Measurements from ENCODE around the gene PLEKHJ1. TPM values are rescaled to one million over a fixed set of nuclear protein-coding genes. Genes with fewer than 3 reads are reported as not detected.

The PLEKHJ1 gene
- total and polyA plus RNA-seq, 9 of the 15 experiments (the other 6 are each of a cell fraction or from before 2014, with no cell fraction given): 1.5 to 188 (median 63.9) TPM

- Histone ChIP-seq H3K9ac (ENCODE audit: insufficient read depth in 1 of 2, low read depth in 2 of 2, low read length in 2 of 2) (peak overlapping the region; percentile 79 to 90), H3K9me1 (ENCODE audit: control insufficient read depth, insufficient read depth, low read length) (peaks cover under 1% of the 10 kb centered on the region), H3K4me1 (replicated peaks in 1 of 2; ENCODE audit: control insufficient read depth in 2 of 2, insufficient read depth in 2 of 2, low read length in 2 of 2) (peaks cover 19 to 70% of the 10 kb centered on the region in 2 experiments), H3K4me2 (ENCODE audit: insufficient read depth, low read length) (peak overlapping the region; percentile 69), H4K20me1 (replicated peaks; ENCODE audit: control insufficient read depth, insufficient read depth, low read length) (peaks cover 41% of the 10 kb centered on the region), H3K27ac (ENCODE audit: extremely low read depth, low read depth, low read length) (peak overlapping the region; percentile 86), H3K9me3 (replicated peaks; ENCODE audit: control insufficient read depth, insufficient read depth, low read depth, low read length) (no peaks in the 10 kb centered on the region), H3K4me3 (peak overlapping the region; percentile 91), H3K27me3 (ENCODE audit: control insufficient read depth in 2 of 2, insufficient read depth in 2 of 2, low read length in 2 of 2) (no peaks in the 10 kb centered on the region), H2AFZ (ENCODE audit: low read depth, low read length) (peak overlapping the region; percentile 82), H3K36me3 (ENCODE audit: control insufficient read depth, insufficient read depth, low read length) (peaks cover 27% of the 10 kb centered on the region; the same call in 2 of the 3 replicates), H3K79me2 (ENCODE audit: control insufficient read depth, insufficient read depth, low read length) (peaks cover 55% of the 10 kb centered on the region)
- POLR2A ChIA-PET: interaction anchor here (4.1 kb wide), 1 partner anchor 20 kb away, joined by 18 read pairs; no protein-coding TSS in a partner anchor
- in situ Hi-C loops (cut with MboI): no loop called here
- intact Hi-C loops (cut with micrococcal nuclease): loop anchor here (10.0 kb wide), 1 partner anchor 104 kb away; the partner anchor contains the start of gene DOT1L
- no peak for DNase-seq (ENCODE audit: extremely low read depth in 1 of 4, low spot score in 3 of 4)
- FAIRE-seq: no peak
- ATAC-seq: no peak
- no TSS peak for BruUV-seq (replicated peaks)
- WGBS (ENCODE audit: insufficient coverage, low coverage, missing lambda C conversion rate): 0% methylated on average over 18 of the region's 19 CpGs
- CTCF ChIA-PET (ENCODE audit: low intra/inter-chr PET ratio): no interaction called here
- TF ChIP-seq MXD1 (CRISPR knock-in tag; IDR thresholded peaks at IDR 0.05; ENCODE audit: borderline replicate concordance, poor library complexity, severe bottlenecking): no peak
- TF ChIP-seq, protein P1, sequence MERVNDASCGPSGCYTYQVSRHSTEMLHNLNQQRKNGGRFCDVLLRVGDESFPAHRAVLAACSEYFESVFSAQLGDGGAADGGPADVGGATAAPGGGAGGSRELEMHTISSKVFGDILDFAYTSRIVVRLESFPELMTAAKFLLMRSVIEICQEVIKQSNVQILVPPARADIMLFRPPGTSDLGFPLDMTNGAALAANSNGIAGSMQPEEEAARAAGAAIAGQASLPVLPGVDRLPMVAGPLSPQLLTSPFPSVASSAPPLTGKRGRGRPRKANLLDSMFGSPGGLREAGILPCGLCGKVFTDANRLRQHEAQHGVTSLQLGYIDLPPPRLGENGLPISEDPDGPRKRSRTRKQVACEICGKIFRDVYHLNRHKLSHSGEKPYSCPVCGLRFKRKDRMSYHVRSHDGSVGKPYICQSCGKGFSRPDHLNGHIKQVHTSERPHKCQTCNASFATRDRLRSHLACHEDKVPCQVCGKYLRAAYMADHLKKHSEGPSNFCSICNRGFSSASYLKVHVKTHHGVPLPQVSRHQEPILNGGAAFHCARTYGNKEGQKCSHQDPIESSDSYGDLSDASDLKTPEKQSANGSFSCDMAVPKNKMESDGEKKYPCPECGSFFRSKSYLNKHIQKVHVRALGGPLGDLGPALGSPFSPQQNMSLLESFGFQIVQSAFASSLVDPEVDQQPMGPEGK (CRISPR knock-in tag; IDR thresholded peaks at IDR 0.05; ENCODE audit: borderline replicate concordance): no peak
- TF ChIP-seq FOXJ3 (CRISPR knock-in tag; IDR thresholded peaks at IDR 0.05): no peak
- TF ChIP-seq ZNF76 (CRISPR knock-in tag; IDR thresholded peaks at IDR 0.05; ENCODE audit: borderline replicate concordance): no peak
- TF ChIP-seq MLX (CRISPR knock-in tag; conservative IDR thresholded peaks at IDR 0.05): no peak
- no peak for TF ChIP-seq JUN (IDR thresholded peaks at IDR 0.05; ENCODE audit: borderline replicate concordance, low read depth, low read length)
- no peak for TF ChIP-seq JUN (CRISPR knock-in tag; IDR thresholded peaks at IDR 0.05; ENCODE audit: borderline replicate concordance)
- TF ChIP-seq ZNF77 (CRISPR knock-in tag; IDR thresholded peaks at IDR 0.05): no peak
- no peak for TF ChIP-seq MTA1 (IDR thresholded peaks at IDR 0.05; ENCODE audit: borderline replicate concordance)
- no peak for TF ChIP-seq HNRNPUL1 (IDR thresholded peaks at IDR 0.05; ENCODE audit: low read length)
- TF ChIP-seq PML (IDR thresholded peaks at IDR 0.05; ENCODE audit: low read length): no peak
- TF ChIP-seq, protein P2, sequence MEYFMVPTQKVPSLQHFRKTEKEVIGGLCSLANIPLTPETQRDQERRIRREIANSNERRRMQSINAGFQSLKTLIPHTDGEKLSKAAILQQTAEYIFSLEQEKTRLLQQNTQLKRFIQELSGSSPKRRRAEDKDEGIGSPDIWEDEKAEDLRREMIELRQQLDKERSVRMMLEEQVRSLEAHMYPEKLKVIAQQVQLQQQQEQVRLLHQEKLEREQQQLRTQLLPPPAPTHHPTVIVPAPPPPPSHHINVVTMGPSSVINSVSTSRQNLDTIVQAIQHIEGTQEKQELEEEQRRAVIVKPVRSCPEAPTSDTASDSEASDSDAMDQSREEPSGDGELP (CRISPR knock-in tag; IDR thresholded peaks at IDR 0.05; ENCODE audit: borderline replicate concordance): no peak
- TF ChIP-seq NCOA1 (IDR thresholded peaks at IDR 0.05; ENCODE audit: low read depth): no peak
- TF ChIP-seq, protein P3, sequence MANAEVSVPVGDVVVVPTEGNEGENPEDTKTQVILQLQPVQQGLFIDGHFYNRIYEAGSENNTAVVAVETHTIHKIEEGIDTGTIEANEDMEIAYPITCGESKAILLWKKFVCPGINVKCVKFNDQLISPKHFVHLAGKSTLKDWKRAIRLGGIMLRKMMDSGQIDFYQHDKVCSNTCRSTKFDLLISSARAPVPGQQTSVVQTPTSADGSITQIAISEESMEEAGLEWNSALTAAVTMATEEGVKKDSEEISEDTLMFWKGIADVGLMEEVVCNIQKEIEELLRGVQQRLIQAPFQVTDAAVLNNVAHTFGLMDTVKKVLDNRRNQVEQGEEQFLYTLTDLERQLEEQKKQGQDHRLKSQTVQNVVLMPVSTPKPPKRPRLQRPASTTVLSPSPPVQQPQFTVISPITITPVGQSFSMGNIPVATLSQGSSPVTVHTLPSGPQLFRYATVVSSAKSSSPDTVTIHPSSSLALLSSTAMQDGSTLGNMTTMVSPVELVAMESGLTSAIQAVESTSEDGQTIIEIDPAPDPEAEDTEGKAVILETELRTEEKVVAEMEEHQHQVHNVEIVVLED (CRISPR knock-in tag; IDR thresholded peaks at IDR 0.05): no peak
- TF ChIP-seq VEZF1 (CRISPR knock-in tag; IDR thresholded peaks at IDR 0.05): no peak
Observed at GRCh38 chr19:2268861-2269243, 32.7 kb upstream of the PLEKHJ1 start.

Data from K562 (cell line).